ENCODE results near the gene PDE8B.

Gene PDE8B

DNA sequence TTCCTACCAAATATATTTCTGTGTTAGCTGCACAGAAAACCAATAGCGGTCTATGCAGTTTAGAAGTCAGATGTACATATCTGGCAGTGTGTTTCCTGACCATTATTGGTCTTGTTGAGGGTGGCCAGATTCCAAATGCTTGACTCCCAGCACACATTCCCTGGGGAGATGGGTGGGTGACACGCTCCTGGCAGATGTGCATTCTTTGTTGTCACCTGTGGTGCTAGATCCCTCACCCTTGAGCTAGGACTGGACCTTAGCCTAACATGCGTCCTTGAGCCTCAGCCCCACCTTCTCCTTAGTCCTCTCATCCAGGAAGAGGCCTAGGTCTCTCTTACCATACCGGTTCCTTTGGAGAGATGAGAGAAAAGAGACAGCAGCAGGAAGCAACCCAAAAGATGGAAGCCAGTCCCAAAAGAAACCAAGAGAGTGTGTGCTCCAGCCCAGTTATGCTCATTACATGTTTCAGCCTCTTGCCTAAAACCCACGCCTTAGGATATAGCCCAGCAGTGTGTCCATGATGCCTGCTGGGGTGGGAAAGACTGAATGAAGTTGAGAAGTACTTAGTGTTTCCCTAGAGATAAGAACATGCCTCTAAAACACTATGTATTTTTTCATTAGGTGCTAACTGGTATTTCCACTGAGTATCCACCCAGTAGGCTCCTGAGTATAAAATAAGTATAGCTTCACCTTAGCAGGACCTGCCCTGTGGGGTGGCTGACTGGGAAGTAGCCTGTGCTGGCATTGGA, 116.7 kb downstream of the PDE8B start:
- no peak for DNase-seq

DNA sequence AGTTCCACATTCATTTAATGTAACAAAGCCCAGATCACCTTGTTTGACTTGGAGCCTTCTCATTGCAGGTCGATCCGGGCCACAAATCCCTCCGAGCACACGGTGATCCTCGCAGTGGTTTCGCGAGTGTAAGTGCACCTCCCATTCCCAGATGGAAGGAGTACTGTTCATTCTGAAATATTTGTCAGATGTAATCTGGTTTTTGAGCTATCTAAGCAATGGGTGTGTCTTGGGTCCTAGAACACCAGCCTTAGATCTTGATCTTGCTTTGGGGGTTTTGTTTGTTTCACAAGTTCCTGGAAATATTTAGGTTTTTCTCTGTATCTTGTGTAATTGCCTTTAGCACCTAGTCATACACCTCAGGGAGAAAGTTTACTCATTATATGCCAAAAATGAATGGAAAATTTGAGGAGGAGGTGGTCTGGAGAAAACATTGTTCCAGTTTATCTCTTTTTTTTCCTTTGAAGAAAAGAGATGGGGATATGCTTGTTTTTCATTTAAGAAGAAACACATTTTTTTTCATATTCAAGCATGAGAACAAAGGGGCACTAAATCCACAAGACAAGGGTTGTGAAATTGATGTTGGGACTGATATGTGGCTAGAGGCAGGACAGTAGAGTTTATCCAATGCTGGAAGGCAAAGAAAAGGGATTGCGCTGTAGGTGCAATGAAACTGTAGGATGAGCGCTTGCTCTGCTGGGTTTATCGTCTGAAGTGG, 118.6 kb downstream of the PDE8B start:
- no peak for DNase-seq

DNA sequence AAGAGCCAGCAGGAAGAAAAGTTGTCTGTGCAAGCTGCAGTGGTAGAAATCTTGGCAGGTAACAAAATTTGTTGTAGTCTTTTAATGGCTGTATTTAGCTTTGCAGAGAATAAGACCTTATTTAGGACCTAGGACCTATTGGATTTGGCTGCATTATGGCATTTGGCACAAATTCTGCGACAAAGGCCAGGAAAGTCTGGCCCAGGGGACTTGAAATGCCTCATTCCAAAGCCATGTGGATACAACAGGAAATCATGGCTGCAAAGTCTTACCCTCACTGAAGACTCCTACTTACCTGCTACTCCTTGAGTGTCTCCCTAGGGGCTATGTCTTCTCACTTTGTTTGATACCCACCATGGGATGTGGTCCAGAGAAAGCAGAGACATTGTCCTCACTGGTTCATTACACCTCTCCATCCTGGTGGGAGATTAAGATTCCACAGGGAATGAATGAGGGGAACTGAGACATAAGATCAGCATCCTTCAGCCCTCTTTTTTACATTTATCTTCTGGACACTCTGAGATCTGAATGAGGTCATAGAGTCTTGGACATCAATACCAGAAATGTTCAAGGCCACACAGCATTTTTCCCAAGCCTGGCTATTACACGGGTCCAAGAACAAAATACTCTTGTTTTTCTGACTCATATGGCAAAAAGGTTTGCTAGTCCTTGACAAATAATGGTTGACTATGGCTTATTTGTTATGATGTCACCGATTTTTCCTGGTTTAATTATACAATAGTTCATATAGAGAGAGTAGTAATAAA, 119.4 kb downstream of the PDE8B start:
- DNase-seq = no peak

DNA sequence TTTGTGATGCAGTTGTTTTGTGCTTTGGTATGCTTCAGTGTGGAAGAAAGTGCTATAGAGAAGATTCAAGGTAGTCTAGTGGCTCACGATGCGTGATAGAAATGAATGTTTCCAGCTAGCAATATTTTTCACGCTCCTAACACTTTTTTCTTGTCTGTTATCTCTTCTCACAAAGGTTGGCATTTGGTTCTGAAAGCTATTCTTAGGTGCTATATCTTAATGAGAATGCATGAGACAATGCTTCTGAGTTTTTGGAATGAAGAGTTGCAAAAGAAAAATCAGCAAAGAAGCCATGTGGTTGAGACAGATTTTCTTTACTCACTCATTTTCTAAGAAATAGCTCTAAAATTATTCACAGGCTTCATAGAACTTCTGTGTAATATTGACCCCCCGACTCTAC, 122.6 kb downstream of the PDE8B start:
- DNase-seq = no peak

DNA sequence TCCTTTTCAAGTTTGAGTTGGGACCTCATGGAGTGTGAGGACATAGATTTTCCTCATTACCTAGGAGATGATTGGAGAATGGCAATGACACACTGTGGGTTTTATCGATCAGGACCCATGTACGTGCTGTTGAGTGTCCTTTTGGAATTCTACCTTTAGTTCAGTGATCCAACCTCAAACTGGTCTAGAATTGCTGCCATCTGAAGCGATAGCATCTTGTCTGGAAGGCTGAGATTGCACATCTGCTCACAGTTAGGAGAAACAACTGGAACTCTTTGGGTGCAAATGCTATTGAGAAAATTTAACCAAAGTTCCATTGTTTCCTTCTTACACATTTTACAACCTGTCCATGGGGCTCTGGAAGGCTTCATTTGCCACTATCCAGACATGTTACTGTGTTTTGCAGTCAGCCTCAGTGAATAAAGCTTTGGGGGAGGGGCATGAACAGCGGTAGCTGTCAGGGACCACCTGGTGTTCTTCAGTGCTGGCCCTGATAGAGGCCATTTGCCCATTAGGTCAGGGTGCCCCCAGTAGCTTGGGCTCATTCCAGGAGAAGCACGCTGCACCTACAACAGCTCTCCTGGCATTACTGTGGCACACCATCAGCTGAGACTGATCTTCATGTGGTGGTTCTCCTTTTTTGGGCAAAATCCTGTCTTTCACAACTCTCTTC, 123.1 kb downstream of the PDE8B start:
- no peak for DNase-seq

DNA sequence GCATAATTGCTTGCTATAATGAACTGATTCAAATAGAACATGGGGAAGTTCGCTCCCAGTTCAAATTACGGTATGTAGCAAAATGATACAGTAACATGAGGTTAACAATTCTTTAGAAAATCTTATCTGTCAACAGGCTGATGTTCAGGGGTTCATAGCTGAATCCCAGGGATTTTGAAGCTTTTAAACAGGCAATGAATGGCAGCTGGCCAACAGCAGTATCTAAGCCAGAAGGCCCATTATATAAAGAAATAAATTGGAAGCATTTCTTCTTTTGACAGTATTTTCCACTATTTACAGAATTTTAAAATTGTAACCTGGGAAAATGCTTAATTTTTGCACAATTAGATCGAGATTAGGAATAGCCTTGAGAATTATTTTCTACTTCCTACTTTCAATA, 126.8 kb downstream of the PDE8B start:
- no peak for DNase-seq

DNA sequence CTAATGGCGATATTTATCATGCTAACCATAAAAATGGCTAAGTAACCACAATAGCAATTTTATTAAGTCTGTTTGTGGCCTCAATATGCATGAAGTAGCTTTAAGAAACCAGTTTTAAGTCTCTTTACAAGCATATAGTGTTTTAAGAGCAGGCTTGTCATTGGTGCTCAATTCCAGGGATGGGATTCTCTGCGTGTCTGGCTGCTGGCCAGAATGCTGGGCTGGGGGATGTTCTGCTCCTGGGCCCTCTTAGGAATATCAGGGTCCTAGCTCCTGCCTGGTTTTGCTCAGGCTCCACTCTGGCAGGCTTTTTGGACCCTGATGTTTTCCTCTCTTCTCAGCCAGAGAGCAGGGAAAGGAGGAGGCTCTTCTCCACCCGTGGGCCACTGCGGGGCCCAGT, 127.2 kb downstream of the PDE8B start:
- no peak for DNase-seq

DNA sequence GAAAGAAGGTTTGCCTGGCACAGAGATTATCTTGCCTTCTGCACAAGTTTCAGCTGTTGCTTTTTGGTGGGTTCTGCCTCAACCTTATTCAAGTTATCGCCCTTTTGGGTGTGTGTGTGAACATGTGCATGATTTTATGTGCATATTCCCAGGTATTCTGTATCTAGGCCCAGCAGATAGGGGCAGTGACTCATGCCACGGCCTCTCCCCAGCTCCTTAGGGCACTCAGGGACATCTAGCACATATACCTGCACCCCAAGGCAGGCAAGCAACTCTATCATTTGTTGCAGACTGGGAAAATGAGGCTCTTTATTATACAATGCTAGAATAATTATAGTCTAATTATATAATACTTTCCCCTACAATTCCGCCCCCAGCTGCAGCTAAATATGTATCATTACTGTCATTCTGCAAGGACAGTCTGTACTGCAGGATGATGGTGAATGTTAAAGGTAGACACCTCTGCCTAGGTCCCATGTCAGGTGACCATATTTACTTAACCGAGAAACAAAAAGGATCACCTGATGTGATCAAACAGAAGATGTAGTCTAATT, 128.9 kb downstream of the PDE8B start:
- no peak for DNase-seq

DNA sequence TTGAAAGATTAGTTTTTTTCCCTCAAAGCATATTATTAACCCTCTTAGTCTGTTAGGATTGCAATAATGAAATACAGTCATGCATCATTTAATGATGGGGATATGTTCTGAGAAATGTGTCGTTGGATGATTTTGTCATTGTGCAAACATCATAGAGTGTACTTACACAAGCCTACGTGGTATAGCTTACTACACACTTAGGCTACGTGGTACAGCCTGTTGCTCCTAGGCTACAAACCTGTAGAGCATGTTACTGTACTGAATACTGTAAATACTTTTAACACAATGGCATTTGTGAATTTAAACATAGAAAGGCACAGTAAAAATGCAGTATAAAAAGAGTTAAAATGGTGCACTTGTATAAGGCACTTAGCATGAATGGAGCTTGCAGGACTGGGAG, 132.7 kb downstream of the PDE8B start:
- DNase-seq = no peak

DNA sequence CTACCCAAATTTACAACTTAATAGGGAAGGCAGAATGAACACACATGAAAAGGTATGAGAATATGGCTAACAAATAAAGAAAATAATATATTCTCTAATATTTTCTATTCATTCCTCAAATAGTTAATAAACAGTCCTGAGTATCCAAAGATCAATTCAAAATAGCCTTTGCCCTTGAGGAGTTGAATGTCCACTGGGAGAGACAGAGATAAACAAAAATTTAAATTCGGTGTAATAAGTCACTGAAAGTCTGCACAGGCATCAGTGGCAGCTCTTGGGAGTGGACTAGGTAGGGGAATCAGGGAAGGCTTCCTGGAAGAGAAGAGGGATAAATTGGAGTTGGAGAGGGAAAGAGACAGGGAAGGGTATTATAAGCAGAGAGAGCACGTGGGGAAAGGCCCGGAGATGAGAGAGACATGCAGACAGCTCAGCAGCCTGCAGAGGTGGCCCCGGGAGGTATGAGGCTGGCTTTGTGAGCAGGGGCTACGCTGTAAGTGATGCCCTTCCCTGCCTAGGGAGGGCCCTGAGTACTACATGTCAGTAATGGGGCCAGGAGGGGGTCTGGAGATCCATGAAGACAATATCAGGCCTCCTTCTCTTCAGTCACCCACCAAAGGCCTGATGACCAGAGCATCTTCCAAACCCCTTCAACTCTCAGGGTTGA, 137.1 kb downstream of the PDE8B start:
- no peak for DNase-seq

DNA sequence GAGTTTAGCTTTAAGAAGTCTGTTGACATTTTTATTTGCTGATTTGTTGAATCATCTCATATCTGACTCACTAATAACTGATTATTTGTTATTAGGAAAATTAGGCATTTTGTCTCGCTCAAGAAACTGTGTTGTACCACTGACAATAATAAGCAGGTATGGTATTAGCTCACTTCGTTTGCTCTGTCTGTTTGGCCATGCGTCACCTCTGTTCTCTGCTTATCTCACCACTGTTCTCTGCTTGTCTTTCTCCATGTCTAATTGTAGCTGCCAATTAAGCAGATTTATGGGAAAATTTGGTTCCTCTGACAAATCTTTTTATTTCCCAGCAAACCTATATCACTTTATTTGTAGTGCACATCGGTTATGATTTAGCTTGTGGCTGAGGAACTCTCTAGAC, 142.8 kb downstream of the PDE8B start:
- no peak for DNase-seq

DNA sequence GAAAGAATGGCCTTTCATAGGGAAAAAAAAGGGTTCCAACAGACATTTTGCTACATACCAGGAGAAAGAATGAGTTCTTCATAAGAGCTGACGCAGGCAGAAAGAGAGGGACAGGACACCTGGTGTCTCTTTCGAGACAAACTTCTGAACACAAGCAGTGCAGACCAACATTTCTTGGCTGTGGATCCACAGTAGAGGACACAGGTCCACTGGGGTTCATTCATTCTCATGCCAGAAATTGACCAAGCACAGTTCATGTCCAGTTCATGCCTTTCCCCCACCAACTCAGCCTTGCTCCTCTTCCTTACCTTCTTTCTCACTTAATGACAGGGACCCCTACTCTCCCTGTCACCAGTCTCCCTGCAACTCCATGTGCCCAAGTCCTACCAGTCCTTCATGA, 144.0 kb downstream of the PDE8B start:
- DNase-seq = no peak

DNA sequence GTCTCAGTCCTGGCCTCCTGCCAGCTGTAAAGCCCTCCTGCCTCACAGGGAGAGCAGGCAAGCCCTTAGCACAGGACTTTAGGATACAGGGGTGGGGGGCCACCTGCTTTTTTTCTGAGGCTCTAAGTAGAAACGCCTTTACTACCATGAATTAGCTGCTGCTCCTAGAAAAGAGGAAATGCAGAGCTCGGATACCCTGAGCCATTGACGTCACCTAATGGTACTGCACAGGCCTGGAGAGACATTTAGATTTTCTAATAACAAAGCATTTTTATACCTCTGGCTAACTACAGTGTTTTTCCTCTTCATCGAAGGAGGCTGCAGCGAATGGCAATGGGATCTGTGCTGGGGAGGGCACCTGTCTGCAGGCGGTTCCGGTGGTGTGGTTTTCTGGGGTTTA, 144.6 kb downstream of the PDE8B start:
- no peak for DNase-seq

DNA sequence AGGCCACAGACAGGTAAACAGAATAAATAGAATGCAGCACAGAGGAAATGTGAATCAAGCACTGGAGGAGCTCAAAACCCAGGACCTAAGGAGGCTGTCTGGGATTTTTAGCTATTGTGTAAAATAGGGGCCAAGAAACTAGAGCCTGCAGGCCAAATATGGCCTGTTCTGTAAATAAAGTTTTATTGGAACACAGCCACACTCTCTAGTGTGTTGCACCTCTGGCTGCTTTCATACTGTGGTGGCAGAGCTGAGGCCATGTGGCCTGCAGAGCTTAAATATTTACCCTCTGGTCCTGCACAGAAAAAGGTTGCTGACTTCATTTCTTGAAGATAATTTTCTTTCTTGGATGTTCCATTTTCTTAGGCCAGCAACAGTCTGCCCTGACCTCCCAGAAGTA, 145.3 kb downstream of the PDE8B start:
- DNase-seq = no peak

DNA sequence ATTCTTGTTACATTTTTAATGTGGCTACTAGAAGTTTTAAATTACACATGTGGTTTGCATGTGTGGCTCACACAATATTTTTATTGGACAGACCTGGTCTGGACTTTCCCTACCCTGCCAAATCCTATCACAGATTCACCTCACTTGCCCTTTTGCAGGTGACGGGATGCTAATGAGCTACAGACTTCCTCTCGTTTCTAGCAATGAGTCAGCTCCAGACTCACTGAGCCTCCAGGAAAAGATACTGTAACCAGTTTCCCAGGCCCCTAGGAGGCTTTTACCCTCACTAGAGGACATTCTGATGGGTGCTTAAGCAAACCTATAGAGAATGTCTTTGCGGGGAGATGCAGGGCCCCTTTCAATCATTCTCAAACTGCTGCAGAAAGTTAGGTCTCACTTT, 146.3 kb downstream of the PDE8B start:
- DNase-seq = no peak

DNA sequence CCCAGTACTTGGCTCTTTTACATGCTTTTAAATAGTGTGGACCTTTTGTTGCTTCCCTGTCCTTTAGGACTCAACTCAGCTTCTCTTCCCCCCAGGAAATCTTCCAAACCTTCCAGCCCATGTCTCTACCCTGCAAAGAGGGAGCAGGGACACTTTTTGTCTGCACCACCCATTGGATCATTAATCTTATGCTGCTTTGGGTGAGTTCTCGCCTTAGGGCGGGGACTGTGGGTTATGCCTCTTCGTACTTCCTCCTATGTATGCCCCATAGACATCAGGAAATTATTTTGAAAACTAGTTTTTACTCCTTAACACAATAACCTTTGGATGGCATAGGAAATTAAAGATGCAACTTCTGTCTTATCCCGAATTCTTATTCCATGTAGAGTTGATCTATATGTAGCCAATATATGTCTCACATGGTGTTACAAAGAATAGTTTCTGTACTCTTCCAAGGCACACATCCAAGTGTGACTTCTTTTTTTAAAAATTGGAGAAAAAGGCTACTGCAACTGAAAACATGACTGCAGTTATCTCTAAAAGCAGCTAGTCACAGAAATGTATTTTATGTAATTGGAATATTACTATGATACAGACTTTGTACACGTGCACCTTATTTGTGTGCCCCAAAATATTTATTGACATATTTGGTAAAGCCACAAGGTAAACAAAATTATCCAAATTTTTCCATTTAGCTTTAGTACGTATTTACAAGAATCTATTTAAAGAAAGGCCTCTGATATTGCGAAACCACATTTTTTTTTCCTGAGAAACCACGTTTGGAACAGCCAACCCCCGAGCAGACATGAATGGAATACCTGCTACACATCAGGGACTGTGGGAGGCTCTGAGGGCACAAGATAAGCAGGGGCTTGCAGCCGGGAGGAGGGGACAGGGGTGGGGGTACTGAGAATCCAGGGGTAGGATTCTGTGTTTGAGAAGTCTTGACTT, 148.1 kb downstream of the PDE8B start:
- no peak for DNase-seq

DNA sequence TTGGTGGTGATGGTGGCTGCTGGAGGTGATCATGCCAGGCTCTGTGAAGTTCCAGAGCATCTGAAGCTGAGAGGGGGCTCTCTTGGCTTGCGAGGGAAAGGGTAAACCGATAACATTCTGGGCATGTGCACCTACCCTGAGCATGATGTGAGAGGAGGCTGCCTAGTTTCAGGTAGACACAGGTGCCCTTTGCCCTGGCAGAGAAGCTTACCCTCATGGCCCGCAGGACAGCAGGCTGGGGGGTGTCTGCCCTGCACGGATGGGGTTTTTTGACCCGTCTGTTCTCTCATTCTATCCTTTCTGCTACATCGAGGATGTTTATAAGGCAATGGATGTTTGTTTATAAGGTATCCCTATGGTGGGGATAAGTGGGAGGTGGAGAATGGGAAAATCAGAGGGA, 148.8 kb downstream of the PDE8B start:
- no peak for DNase-seq

DNA sequence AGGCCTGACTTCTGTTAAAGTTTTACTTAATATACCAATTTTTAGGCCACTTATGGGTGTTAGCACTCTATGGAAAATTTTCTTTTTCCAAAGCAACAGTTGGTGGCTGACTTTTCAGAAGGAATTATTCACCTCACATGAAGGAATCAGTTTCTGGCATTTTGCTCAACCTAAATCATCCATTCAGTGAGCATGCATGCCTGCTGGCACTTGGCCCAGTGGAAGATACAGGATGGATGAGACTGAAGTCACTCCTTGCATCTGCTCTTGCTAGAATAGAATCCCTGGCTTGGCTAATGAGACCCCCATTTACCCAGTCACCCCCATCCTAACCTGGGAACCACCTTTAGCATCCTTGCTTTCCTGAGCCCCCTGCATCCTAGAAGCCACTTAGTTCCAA, 149.9 kb downstream of the PDE8B start:
- no peak for DNase-seq

DNA sequence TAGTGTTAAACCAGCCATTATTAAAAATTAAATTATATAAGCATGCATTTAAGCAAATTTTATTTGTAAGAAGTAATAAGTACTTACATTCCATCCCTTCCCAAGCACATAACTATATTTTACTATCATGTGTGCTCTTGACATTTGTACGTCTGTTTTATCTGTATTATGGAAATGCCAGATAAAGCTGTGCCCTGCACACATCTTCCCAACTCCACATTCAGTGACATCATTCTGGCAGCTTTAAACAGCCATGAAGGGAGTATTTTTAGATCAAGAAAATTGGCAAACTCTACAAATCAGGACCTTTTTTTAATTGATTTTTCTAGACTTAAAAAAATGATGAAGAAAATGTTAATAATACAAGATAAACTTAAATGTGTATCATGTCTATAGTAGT, 150.5 kb downstream of the PDE8B start:
- no peak for DNase-seq

DNA sequence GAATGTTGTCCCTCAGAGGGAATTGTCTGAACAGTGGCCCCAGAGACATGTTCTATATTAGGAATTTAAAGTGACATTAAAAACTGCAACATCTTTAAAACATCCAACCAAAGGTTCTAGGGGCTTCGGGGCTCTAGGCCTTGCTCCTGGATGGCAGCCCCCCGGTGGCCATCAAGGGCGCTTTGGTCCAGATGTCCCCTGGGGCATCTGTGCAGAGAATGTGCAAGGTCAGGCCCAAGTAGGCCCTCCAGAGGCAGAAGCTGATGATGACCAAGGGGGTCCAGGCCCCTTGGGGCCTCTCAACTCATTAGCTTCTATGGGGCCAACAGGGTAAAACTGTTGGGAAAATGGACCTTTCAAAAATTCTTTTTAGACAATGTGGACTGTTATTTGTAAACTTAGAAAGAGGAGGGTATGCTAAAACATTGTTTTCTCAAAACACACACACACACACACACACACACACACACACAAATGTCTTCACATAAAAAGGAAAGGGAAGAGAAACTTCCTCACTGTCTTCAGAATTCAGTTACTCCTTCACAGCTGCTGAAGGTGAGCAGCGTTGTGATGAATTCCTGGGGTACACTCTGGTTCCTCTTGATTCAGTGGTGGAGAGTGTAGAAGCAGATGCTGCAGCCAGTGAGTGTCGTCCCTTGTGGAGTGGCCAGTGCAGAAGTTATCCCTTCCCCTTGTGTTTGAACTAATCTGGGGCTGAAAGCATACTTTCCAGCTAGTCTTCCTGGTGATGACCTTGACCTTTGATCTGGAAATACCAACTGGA, 156.4 kb downstream of the PDE8B start:
- no peak for DNase-seq

DNA sequence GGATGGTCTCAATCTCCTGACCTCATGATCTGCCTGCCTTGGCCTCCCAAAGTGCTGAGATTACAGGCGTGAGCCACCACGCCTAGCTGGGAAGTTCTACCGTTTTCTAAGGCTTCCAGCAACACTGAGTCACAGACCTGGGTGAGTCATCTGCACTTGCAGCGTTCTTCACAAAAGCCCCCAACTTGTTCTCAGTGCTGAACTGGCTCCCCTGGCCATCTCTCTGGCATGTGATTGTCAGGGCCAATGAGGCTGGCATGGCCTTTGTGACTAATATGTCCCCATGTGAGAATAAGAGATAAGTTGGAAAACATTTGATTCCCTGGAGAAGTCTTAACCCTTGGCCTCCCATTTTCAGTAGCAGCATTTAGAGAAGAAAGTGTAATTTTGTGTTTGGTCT, 157.3 kb downstream of the PDE8B start:
- no peak for DNase-seq

Data from bone marrow (tissue), 2 donors.